ENCODE results near the gene FTO.

The FTO gene

DNA sequence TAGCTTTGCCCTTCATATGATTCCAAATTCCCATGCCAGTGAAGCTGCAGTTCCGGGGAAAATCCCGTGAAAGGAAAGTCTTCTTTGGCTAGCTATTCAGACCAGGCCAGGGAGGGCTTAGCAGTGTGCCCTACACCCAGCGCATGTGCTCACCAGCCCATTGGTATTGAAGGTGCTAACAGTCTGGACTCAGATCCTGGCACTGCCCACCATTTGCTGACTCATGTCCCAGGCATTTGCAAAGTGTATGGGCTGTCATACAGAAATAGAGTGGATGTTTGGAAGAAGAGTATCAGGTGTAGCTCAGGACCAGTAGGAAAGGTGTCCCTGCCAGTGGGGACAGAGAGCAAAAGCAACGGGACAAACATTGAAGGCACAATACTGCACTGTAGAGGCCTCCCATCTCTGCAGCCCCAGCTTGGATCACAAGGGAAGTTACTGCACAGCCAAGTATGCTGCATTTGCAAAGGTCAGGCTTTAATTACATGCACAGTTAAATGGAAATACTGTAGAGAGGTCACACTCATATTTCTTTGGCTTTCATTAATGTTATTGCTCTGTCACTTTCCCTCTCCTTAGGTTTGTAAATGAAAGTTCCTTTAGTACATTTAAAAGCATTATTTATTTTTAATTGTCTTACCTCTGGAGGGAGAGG lies 362.6 kb downstream of the FTO start:
- no peak for DNase-seq (ENCODE audit: extremely low read depth in 1 of 2, low read depth in 1 of 2)

DNA sequence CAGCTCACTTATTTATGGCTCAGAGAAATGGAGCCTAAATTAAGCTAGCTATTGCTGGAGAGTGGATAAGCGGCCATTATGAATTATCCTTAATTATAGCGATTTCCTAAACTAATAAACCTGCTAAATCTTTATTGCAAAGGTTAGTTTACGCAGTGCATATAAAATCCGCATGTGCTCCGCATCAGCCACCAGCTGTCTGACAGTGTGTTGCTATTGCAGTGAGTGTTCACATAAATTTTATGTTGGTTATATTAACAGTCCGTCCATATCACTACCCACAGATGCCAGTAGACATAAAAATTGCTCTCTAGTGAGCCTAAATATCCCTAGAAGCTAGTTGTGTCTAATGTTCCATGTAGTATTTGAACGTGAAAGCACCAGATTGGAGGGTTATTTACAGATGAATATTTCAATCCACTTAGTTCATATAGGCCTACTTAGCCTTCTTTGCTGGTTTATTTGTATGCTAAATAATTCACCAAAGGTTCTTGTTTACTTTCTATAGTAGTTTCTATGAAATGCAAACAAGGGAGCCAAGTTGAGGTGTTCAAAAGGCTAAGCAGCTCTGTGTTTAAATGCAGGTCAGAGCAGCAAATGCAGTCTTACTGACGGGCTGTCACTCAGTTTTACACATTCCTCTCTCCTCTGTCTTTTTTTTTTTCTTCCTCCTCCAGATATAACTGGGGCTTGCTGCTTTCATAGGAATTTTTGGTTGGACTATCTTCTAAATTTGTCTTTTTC lies 363.5 kb downstream of the FTO start:
- DNase-seq (ENCODE audit: extremely low read depth in 1 of 2, low read depth in 1 of 2): no peak

DNA sequence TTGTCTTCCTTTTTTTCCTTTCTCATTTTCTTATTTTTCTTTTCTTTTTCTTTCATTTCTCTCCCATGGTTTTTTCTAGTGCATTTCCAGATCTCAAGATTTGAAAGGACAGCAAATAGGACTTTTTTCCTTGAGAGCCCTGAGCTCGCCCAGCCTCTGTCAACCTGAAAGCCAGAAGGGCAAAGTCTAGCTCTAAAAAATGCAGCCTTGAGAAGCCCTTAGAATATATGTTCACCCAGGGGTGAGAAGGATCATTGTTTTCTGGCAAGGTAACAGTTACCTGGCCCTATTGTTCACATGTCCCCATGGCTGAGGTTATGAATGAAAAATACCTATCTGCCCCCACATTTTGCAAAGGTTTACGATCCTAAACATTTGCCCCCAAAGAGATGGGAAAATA lies 364.3 kb downstream of the FTO start:
- DNase-seq (ENCODE audit: extremely low read depth in 1 of 2, low read depth in 1 of 2): no peak

DNA sequence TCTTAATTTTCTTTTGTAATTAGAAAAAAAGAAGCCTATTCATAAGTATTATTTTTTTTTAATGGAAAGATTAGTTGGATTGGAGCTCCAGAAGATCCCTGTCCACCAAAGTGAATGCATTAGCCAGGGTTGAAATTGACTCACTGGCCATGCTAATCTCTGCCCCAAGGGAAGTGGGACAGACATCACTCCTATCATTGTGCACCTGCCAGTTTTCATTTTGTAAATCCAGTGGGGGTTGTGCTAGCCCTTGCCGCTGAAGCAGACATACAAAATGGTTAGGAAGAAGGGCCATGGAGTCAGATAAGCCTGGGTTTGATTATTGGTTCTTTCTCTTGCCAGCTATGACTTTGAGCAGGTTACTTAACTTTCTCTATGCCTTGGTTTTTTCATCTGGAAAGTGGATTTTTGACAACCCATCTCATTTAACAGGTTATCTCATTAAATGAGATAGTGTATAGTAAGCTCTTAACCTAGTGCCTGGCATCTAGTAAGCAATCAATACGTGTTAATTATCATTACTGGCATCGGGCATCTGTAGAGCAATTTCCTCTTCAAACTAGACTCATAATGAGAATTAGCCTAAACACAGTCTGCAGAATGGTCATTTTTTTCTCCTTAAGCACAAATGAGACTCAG lies 365.8 kb downstream of the FTO start:
- no peak for DNase-seq (ENCODE audit: extremely low read depth in 1 of 2, low read depth in 1 of 2)

DNA sequence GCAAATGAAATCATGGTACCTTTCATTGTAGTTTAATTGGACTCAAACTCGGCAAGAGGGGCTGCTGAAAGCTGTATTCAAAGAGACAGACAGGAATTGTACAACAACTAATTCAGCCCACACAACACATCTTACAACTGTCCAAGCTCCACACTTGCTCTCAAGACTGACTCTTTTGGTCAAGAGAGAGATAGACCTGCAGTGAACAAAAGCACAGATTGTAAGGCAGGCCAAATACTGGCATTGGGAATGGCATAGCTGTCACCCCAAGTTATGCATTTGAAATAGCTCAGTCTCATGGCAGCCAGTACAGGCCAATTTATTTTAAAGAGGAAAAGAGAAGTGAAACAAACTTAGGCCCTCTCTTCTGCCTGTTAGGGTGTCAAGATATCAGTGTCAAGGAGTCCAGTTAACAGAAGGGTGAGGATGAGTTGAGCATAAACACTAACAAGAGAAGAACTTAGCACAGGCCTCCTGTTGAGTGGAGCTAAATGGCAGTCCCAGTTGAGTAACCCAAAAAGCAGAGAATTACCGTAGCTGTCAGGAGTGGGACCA lies 366.9 kb downstream of the FTO start:
- no peak for DNase-seq (ENCODE audit: extremely low read depth in 1 of 2, low read depth in 1 of 2)

DNA sequence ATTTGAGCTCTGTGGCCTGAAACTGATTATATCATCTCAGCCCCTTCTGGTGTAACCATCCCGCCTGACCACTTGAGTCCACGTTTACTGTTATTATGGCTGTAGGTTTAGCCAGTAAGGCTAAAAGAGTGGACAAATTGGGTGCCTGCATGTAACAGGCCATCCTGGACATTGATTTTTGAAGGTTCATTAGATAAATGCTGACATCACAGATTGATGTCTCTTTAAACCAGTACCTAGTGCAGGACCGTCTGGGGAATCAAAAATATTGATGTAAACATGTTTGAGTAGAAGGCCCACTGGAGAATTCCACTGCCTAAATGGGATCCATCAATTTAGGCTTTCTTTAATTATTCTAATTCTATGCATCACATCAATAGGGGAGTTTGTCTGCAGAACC lies 367.6 kb downstream of the FTO start:
- no peak for DNase-seq (ENCODE audit: extremely low read depth in 1 of 2, low read depth in 1 of 2)

DNA sequence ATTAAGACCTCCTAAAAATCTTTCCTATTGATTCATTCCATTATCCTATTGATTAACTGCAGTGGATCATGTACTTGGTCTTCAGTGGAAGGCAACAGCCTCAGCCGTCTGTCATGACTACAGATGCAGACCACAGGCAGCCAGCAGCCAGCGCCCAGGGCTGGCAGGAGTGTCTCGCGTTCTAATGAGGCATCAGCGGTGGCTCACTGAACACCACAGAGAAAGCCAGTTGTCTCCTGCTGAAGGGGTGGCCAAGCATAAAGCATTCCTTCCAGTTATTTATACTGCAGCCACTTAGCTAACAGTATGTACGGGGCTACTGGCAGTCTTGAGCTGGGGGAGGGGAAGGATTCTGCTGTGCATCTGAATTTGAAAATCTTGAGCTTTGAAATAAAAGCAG lies 368.3 kb downstream of the FTO start:
- no peak for DNase-seq (ENCODE audit: extremely low read depth in 1 of 2, low read depth in 1 of 2)

DNA sequence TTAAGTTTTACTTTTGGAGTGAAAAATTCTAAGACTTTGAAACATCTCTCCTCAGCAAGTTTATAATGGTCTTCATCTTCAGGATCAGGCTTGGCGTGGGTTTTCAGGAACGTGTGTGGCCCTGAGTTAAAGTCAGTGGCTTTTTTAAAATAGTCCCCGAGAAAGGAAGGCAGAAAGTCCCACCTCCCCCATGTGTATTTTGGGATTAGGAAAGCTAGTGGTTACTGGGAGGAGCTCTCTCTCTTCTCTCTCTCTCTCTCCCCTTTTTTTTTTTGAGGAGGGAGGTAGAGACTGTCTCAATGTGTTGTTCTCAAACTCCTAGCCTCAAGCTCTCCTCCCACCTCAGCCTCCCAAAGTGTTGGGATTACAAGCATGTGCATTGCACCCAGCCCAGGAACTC lies 369.4 kb downstream of the FTO start:
- DNase-seq (ENCODE audit: extremely low read depth in 1 of 2, low read depth in 1 of 2): no peak

DNA sequence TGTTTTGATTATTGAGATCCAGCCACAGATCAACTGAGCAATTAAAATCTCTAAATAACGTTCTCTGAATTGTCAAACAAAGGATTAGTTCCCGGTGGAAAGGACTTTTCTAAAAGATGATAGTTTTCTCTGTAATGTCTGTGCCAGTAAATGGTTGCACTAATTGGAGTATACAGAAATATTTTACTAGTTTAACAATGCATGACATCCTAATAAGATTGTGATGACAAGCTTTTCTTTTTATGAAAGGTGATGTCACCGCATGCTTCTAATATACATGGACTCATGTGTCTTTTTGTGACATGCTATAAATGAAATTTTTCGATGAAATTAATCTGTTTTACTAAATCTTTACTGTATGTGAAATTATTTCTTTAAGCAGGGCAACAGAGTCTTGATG lies 371.5 kb downstream of the FTO start:
- DNase-seq (ENCODE audit: extremely low read depth in 1 of 2, low read depth in 1 of 2): no peak

DNA sequence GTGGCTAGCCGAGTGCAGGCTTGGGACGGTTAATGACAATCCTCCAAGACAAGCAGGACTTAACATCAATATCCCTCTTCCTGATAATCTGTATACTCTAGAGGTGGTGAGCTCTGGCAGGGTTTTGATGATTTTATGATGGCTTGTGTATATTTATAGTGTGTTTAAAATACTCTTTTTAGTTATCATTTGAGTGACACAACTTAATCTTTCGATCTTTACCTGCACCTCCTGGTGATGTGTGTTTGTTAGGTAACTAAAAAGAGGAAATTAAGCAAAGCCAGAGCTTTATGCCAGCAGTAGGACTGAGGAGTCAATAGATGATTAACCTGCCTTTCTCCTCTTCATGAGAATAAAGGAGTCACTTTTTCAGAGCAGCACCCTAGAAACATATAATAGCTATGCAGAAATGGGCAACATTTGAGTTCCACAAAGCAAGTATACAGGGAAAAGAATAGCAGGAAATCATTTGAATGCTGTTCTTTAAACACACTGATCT lies 372.1 kb downstream of the FTO start:
- no peak for DNase-seq (ENCODE audit: extremely low read depth in 1 of 2, low read depth in 1 of 2)

DNA sequence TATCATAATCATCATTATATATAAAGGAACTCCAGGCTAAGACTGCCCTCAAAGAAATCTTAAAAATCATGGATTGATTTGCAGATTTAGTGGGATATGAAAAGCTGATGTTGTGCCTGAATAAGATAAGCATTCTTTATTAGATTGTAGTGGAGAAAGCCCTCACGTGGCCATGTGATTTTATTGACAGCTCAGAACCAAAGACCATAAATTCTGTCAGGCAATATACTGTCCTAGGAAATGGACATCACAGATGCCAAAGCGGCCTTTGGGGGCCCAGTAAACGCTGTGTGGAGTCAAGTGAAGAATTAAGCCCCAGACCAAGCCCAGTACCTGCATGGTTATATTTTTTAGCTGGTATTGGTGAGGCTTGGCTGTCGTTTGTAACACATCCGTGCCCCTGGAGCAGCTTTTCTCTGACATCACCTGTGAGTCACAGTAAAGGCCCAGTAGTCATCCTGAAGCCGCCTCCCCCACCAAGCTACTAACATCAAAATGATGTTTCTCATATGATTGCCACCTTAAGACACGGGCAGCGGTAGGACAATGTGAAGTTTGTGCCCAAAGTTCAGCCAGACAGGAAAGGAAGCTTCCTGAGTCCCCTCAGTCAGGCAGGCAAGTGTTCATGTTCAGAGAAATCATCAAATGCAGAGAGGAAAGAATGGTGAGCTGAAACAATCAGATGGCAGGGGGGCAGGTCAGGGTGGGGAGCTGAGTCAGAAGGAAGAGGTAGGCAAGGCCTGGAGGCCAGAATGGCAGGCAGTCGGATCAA lies 373.3 kb downstream of the FTO start:
- DNase-seq (ENCODE audit: extremely low read depth in 1 of 2, low read depth in 1 of 2): no peak

DNA sequence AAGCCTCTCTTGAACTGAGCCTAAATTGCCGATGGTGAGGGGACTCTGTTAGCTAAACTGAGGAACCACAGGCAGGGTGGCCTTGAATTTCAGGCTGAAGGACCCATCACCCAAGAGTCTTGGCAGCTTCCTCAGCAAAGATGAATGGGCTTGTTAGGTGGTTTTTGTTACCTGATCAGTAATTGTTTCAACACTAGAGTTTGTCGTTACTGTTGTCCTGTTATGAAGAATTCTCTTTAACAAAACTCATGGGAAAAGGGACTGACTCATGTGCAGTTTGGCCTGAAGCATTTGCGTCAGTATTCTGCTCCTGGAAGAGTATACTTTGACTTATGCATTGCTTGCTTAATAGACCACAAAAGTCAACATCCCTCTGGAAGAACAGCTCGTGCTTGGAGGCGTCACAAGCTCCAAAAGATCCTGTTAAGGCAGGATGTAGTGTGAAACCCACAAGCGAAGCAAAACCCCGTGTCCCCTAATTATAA lies 376.6 kb downstream of the FTO start:
- DNase-seq (ENCODE audit: extremely low read depth in 1 of 2, low read depth in 1 of 2): no peak

DNA sequence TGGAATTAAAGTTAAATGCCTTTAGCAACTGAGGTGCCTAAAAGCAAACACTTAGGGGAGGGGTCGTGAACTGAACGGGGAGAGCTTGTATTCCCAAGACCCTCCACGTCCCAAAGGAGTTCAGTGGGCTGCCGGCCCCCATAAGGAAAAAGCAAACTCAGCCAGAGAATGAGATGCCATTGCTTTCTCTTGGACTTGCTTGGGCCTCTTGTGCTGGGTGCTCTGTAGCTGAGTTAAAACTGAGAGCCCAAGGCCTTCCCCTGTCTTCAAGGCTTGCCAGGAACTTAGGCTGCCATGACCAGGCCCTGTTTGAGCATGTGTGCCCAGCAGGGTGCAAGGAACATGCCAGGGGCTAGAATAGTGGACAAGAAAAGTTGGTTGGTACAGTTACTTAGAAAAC lies 382.8 kb downstream of the FTO start:
- no peak for DNase-seq (ENCODE audit: extremely low read depth in 1 of 2, low read depth in 1 of 2)

DNA sequence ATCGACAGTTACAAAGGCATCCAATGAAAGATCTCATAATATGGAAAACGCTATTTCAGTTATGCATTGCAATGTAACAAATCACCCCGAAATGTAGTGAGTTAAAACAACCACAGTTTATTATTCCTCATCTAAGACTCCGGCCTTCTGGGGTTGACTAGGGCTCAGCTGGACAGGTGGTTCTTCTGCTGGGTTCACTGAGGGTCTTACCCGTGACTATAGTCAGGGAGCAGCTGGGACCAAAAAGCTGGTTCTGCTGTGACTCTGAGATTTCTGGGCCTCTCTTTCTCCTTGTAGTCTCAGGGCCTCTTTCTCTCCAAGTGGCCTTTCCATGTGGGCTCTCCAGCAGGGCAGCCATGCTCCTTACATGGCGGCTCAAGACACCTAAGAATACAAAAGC lies 386.6 kb downstream of the FTO start:
- no peak for DNase-seq (ENCODE audit: extremely low read depth in 1 of 2, low read depth in 1 of 2)

DNA sequence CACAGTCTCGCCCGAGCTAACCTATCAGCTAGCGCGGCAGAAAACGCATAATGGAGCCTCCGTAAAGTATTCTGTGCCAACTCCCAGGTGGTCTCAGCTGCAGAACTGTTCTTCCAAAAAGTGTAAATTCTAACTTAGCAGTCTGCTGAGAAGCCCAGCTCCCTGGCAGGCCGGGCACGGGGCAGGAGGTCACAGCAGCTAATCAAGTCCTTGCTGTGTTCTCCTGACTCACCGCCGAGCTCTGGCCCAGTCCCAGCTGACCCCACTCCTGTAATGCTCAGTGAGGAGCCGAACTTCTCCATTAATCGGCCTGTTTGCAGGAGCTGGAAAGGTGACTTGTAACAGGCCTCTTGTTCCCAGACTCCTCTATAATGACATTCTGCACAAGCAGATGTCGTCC lies 389.3 kb downstream of the FTO start:
- DNase-seq (ENCODE audit: extremely low read depth in 1 of 2, low read depth in 1 of 2): no peak

DNA sequence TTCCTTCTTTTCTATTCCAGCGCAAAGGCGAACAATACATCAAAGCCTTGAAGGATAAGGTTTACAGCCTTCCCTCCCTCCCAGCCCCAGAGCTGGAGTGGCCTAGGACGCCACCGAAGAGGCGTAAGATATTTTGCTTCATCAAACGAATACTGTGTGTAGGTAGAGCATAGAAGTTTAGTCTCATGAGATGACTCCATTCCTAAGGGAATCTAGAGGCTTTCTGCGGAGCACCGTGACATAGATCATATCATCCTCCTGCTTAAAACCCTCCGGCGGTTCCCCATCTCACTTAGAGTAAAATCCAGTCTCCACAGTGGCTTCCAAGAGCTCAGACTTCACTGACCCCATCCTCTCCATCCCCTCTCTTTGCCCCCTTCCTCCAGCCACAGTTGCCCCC lies 390.7 kb downstream of the FTO start:
- DNase-seq (ENCODE audit: extremely low read depth in 1 of 2, low read depth in 1 of 2): no peak

DNA sequence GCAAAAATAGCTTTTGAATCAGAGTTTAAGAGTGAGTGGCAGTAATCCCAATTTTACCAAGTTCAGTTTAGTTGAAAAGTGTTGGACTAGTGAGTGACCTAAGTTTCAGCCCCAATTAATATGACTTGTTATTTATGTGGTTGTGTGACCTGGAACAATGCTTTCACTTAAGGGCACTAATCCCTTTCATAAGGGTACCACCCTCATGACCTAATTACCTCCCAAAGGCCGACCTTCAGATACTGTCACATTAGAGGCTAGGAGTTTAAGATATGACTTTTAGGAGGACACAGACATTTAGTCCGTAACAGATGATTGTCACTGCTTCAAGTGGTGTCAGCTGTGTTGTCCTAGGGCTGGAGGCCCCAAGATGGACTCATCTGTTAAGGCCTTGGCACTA lies 392.7 kb downstream of the FTO start:
- no peak for DNase-seq (ENCODE audit: extremely low read depth in 1 of 2, low read depth in 1 of 2)

DNA sequence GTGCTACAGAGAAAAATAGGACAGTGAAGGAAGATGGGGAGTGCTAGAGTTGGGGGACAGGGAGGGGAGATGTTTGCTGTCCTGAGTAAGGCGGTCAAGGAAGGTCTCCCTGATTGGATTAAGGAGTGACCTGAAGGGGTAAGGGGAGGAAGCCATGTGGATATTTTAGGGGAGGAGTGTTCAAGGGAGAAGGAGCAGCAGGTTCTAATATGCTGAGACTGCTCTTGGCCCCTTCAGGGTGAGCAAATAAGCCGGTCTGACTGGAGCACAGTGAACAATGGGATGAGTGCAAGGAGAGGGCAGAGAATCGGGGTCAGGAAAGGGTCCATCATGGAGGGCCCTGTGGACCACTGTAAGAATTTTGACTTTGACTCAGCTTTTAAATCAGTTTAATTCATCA lies 393.8 kb downstream of the FTO start:
- no peak for DNase-seq (ENCODE audit: extremely low read depth in 1 of 2, low read depth in 1 of 2)

DNA sequence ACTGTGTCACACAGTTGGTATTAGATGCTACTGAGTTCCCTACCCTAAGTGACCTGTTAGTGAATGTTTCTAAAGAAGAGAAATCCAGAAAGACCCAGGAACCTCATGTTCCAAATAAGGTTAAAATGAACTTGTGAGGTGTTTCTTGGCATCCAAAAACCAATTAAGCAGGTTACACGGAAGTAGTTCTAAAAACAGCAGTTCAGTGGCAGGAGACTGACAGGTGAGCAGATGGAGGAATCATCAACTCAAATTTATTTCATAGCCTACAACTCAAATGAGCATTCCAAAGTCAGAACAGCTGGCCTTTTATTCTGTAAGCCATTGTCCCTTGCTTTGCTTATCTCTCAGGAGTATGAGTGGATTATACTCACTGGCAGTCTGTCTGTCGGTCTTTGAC lies 394.3 kb downstream of the FTO start:
- no peak for DNase-seq (ENCODE audit: extremely low read depth in 1 of 2, low read depth in 1 of 2)

DNA sequence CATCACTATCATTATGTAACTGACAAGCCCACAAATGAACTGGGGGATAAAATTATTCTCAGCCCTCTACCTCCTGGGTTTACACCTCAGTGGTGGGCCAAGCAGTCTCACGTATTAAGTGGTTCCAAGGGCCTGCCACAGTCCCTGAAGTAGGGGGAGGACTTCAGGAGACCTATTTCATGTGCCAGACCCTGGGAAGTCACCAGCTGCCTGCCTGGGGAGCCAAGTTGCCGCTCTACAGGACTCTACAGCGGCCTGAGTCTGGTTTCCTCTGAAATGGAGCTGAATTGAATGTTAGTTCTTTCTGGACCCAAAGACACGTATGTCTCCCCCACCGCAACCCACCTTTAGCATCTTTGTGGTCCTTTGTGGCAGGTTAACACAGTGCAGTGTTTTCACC lies 395.7 kb downstream of the FTO start:
- no peak for DNase-seq (ENCODE audit: extremely low read depth in 1 of 2, low read depth in 1 of 2)

All from activated CD8-positive, alpha-beta memory T cell treated with anti-CD3 and anti-CD28 coated beads for 1 hour (primary cell).